GM21515 (cell line): ENCODE data around the gene XAGE5.
"Not testable (repeated sequence)": the region's sequence is repeated elsewhere in the genome, so short reads cannot be mapped to it uniquely, and the experiment has no call there.

Experiments used
- ATAC-seq: cut with Tn5 transposase; IDR thresholded peaks from one replicate; pipeline ENCODE4 v1.9.1; 2021; ENCODE audit not compliant: unreplicated experiment

The XAGE5 gene

GRCh38 chrX:52811065-52811625 lies at the start of gene XAGE5:
TSS of gene XAGE5 (plus strand) at chrX:52811287. CDS start at chrX:52812567, 1,280 bp downstream.
- ATAC-seq, result no peak

GRCh38 chrX:52765983-52766382 lies 45.1 kb upstream of the XAGE5 start:
- ATAC-seq, result not testable (repeated sequence)

- not testable (repeated sequence) for ATAC-seq
These were observed 37.6 kb upstream of the XAGE5 start for GRCh38 chrX:52773504-52773903.

- ATAC-seq, result not testable (repeated sequence)
These were observed 13.8 kb upstream of the XAGE5 start, which contains the start of gene SPANXN5 for GRCh38 chrX:52797327-52797726. TSS of gene SPANXN5 (minus strand) at chrX:52797427. CDS start at chrX:52797348, 79 bp downstream.

GRCh38 chrX:52804876-52805275 lies 6.2 kb upstream of the XAGE5 start:
- not testable (repeated sequence) for ATAC-seq

- no peak for ATAC-seq
These were observed 8.7 kb downstream of the XAGE5 start for GRCh38 chrX:52819788-52820187.

GRCh38 chrX:52821079-52821760 lies 10.1 kb downstream of the XAGE5 start:
- ATAC-seq, result no peak

- ATAC-seq, result no peak
These were observed 13.5 kb downstream of the XAGE5 start for GRCh38 chrX:52824608-52825007.

- no peak for ATAC-seq
These were observed 19.5 kb downstream of the XAGE5 start for GRCh38 chrX:52830551-52830950.

GRCh38 chrX:52839137-52839536 lies 28.1 kb downstream of the XAGE5 start:
- no peak for ATAC-seq

- not testable (repeated sequence) for ATAC-seq
These were observed 32.5 kb downstream of the XAGE5 start for GRCh38 chrX:52843619-52844018.

GRCh38 chrX:52852110-52852860 lies 41.2 kb downstream of the XAGE5 start:
- no peak for ATAC-seq

GRCh38 chrX:52856991-52857525 lies 46.0 kb downstream of the XAGE5 start:
- not testable (repeated sequence) for ATAC-seq

GRCh38 chrX:52865343-52865998 lies 54.4 kb downstream of the XAGE5 start:
- ATAC-seq, result no peak
